Measurements from ENCODE around the gene RNF144A. TPM values are rescaled to one million over a fixed set of nuclear protein-coding genes. Genes with fewer than 3 reads are reported as not detected.
"Not testable (repeated sequence)": the region's sequence is repeated elsewhere in the genome, so short reads cannot be mapped to it uniquely, and the experiment has no call there.

The RNF144A gene
- total and polyA plus RNA-seq, 3 experiments from 2014 or later = 8.3 to 14.9 (median 13.5) TPM

GRCh38 chr2:6993936-6994335 is 76.7 kb downstream of the RNF144A start:
- POLR2A ChIA-PET = no interaction called here
- Mint-ChIP-seq H3K36me3 (peaks cover 10 to 62% (median 18%) of the 10 kb centered on the region in 3 donors), H3K27ac (no peak overlapping the region), H3K4me1 (peaks cover 4 to 21% (median 18%) of the 10 kb centered on the region in 3 donors), H3K4me3 (no peak overlapping the region), H3K27me3 (no peaks in the 10 kb centered on the region), H3K9me3 (peaks cover 0 to 1% (median 0%) of the 10 kb centered on the region in 5 donors)
- no peaks in the 10 kb centered on the region for H3K9me3 ChIP-seq (ENCODE audit: low read length)
- H3K4me3 ChIP-seq (ENCODE audit: low read length) = no peak overlapping the region
- no peaks in the 10 kb centered on the region for H3K27me3 ChIP-seq (ENCODE audit: insufficient read depth, low read length, poor library complexity, severe bottlenecking)
- CTCF ChIA-PET = interaction anchor here (1.3 kb wide), 1 partner anchor 50 kb away, joined by 3 read pairs; no protein-coding TSS in a partner anchor
- no peaks in the 10 kb centered on the region for H3K36me3 ChIP-seq (ENCODE audit: insufficient read depth, low read length)
- H3K27ac ChIP-seq (ENCODE audit: low read depth, low read length) = no peak overlapping the region
- DNase-seq = no peak
- no peaks in the 10 kb centered on the region for H3K4me1 ChIP-seq (ENCODE audit: insufficient read depth, low read length)

- H3K27ac Mint-ChIP-seq = no peak overlapping the region
- H3K4me1 ChIP-seq (ENCODE audit: insufficient read depth, low read length) = no peaks in the 10 kb centered on the region
- DNase-seq = no peak
- no peaks in the 10 kb centered on the region for H3K9me3 ChIP-seq (ENCODE audit: low read length)
- H3K4me3 Mint-ChIP-seq = no peak overlapping the region
- peaks cover 0 to 1% (median 0%) of the 10 kb centered on the region in 5 donors for H3K9me3 Mint-ChIP-seq
- H3K4me1 Mint-ChIP-seq = peaks cover 7 to 28% (median 24%) of the 10 kb centered on the region in 3 donors
- no peak overlapping the region for H3K27ac ChIP-seq (ENCODE audit: low read depth, low read length)
- no peaks in the 10 kb centered on the region for H3K36me3 ChIP-seq (ENCODE audit: insufficient read depth, low read length)
- H3K27me3 Mint-ChIP-seq = no peaks in the 10 kb centered on the region
- ChIA-PET POLR2A (no interaction called here), CTCF (interaction anchor here (1.3 kb wide), 1 partner anchor 49 kb away, joined by 3 read pairs; no protein-coding TSS in a partner anchor)
- no peaks in the 10 kb centered on the region for H3K27me3 ChIP-seq (ENCODE audit: insufficient read depth, low read length, poor library complexity, severe bottlenecking)
- H3K4me3 ChIP-seq (ENCODE audit: low read length) = no peak overlapping the region
- H3K36me3 Mint-ChIP-seq = peaks cover 10 to 60% (median 16%) of the 10 kb centered on the region in 3 donors
These were observed 77.4 kb downstream of the RNF144A start for GRCh38 chr2:6994536-6995128.

GRCh38 chr2:6995391-6996097 is 78.3 kb downstream of the RNF144A start:
- Histone ChIP-seq H3K4me1 (ENCODE audit: insufficient read depth, low read length) (no peaks in the 10 kb centered on the region), H3K9me3 (ENCODE audit: low read length) (no peaks in the 10 kb centered on the region), H3K27ac (ENCODE audit: low read depth, low read length) (no peak overlapping the region), H3K36me3 (ENCODE audit: insufficient read depth, low read length) (no peaks in the 10 kb centered on the region), H3K4me3 (ENCODE audit: low read length) (no peak overlapping the region), H3K27me3 (ENCODE audit: insufficient read depth, low read length, poor library complexity, severe bottlenecking) (no peaks in the 10 kb centered on the region)
- Mint-ChIP-seq H3K36me3 (peaks cover 8 to 59% (median 15%) of the 10 kb centered on the region in 3 donors), H3K9me3 (no peaks in the 10 kb centered on the region), H3K27me3 (no peaks in the 10 kb centered on the region), H3K4me3 (no peak overlapping the region), H3K4me1 (peaks cover 9 to 37% (median 24%) of the 10 kb centered on the region in 3 donors), H3K27ac (no peak overlapping the region)
- POLR2A ChIA-PET = no interaction called here
- CTCF ChIA-PET = no interaction called here
- DNase-seq = no peak

- no peaks in the 10 kb centered on the region for H3K27me3 ChIP-seq (ENCODE audit: insufficient read depth, low read length, poor library complexity, severe bottlenecking)
- no peaks in the 10 kb centered on the region for H3K36me3 ChIP-seq (ENCODE audit: insufficient read depth, low read length)
- ChIA-PET CTCF (interaction anchor here (0.7 to 2.9 kb wide), 4 partner anchors 15 to 171 kb away, joined by 3 to 7 read pairs (median 4); no protein-coding TSS in a partner anchor), POLR2A (no interaction called here)
- Mint-ChIP-seq H3K36me3 (peaks cover 3 to 51% (median 4%) of the 10 kb centered on the region in 3 donors), H3K27ac (peak overlapping the region; percentile 10 to 95 (median 74)), H3K4me1 (peaks cover 9 to 38% (median 23%) of the 10 kb centered on the region in 3 donors), H3K27me3 (no peaks in the 10 kb centered on the region), H3K9me3 (no peaks in the 10 kb centered on the region), H3K4me3 (peak overlapping the region in 1 of 7 donors; percentile 5)
- no peak overlapping the region for H3K27ac ChIP-seq (ENCODE audit: low read depth, low read length)
- no peak overlapping the region for H3K4me3 ChIP-seq (ENCODE audit: low read length)
- H3K9me3 ChIP-seq (ENCODE audit: low read length) = no peaks in the 10 kb centered on the region
- H3K4me1 ChIP-seq (ENCODE audit: insufficient read depth, low read length) = no peaks in the 10 kb centered on the region
- no peak for DNase-seq
These were observed 82.1 kb downstream of the RNF144A start for GRCh38 chr2:6999211-6999877.

- H3K9me3 ChIP-seq (ENCODE audit: low read length); H3K27me3 ChIP-seq (ENCODE audit: insufficient read depth, low read length, poor library complexity, severe bottlenecking); DNase-seq; H3K4me3 Mint-ChIP-seq; H3K4me3 ChIP-seq (ENCODE audit: low read length); H3K36me3 ChIP-seq (ENCODE audit: insufficient read depth, low read length); CTCF ChIA-PET; H3K27ac Mint-ChIP-seq; H3K4me1 ChIP-seq (ENCODE audit: insufficient read depth, low read length); H3K9me3 Mint-ChIP-seq; H3K27me3 Mint-ChIP-seq; POLR2A ChIA-PET; H3K27ac ChIP-seq (ENCODE audit: low read depth, low read length): not testable (repeated sequence)
- H3K4me1 Mint-ChIP-seq = peaks cover 8 to 39% (median 23%) of the 10 kb centered on the region in 3 donors
- H3K36me3 Mint-ChIP-seq = peaks cover 3 to 54% (median 6%) of the 10 kb centered on the region in 3 donors
These were observed 84.2 kb downstream of the RNF144A start for GRCh38 chr2:7001395-7001794.

- no peak for DNase-seq
- Mint-ChIP-seq H3K27me3 (no peaks in the 10 kb centered on the region), H3K27ac (peak overlapping the region in 1 of 8 donors; percentile 76), H3K9me3 (no peaks in the 10 kb centered on the region), H3K4me3 (no peak overlapping the region), H3K4me1 (peaks cover 9 to 36% (median 10%) of the 10 kb centered on the region in 3 donors), H3K36me3 (peaks cover 0 to 64% (median 6%) of the 10 kb centered on the region in 3 donors)
- Histone ChIP-seq H3K4me3 (ENCODE audit: low read length) (no peak overlapping the region), H3K27me3 (ENCODE audit: insufficient read depth, low read length, poor library complexity, severe bottlenecking) (no peaks in the 10 kb centered on the region), H3K27ac (ENCODE audit: low read depth, low read length) (no peak overlapping the region), H3K4me1 (ENCODE audit: insufficient read depth, low read length) (no peaks in the 10 kb centered on the region), H3K9me3 (ENCODE audit: low read length) (no peaks in the 10 kb centered on the region), H3K36me3 (ENCODE audit: insufficient read depth, low read length) (no peaks in the 10 kb centered on the region)
- CTCF ChIA-PET = interaction anchor here (0.9 to 1.8 kb wide), 3 partner anchors 10 to 51 kb away, joined by 3 to 8 read pairs (median 4); no protein-coding TSS in a partner anchor
- POLR2A ChIA-PET = no interaction called here
These were observed 86.7 kb downstream of the RNF144A start for GRCh38 chr2:7003895-7004294.

- Mint-ChIP-seq H3K4me3 (no peak overlapping the region), H3K9me3 (no peaks in the 10 kb centered on the region), H3K4me1 (peaks cover 4 to 33% (median 5%) of the 10 kb centered on the region in 3 donors), H3K36me3 (peaks cover 0 to 63% (median 6%) of the 10 kb centered on the region in 3 donors), H3K27me3 (no peaks in the 10 kb centered on the region), H3K27ac (peak overlapping the region in 1 of 8 donors; percentile 82)
- POLR2A ChIA-PET = no interaction called here
- Histone ChIP-seq H3K27ac (ENCODE audit: low read depth, low read length) (no peak overlapping the region), H3K27me3 (ENCODE audit: insufficient read depth, low read length, poor library complexity, severe bottlenecking) (no peaks in the 10 kb centered on the region), H3K4me3 (ENCODE audit: low read length) (no peak overlapping the region), H3K4me1 (ENCODE audit: insufficient read depth, low read length) (no peaks in the 10 kb centered on the region), H3K9me3 (ENCODE audit: low read length) (no peaks in the 10 kb centered on the region), H3K36me3 (ENCODE audit: insufficient read depth, low read length) (no peaks in the 10 kb centered on the region)
- CTCF ChIA-PET = interaction anchor here (0.9 kb wide), 1 partner anchor 52 kb away, joined by 3 read pairs; no protein-coding TSS in a partner anchor
- DNase-seq = no peak
These were observed 87.4 kb downstream of the RNF144A start for GRCh38 chr2:7004636-7005035.

- POLR2A ChIA-PET = no interaction called here
- H3K27ac ChIP-seq (ENCODE audit: low read depth, low read length) = no peak overlapping the region
- peak overlapping the region in 1 of 8 donors; percentile 55 for H3K27ac Mint-ChIP-seq
- peaks cover 0 to 56% (median 5%) of the 10 kb centered on the region in 3 donors for H3K36me3 Mint-ChIP-seq
- no peak overlapping the region for H3K4me3 ChIP-seq (ENCODE audit: low read length)
- H3K36me3 ChIP-seq (ENCODE audit: insufficient read depth, low read length) = no peaks in the 10 kb centered on the region
- DNase-seq = no peak
- H3K27me3 Mint-ChIP-seq = no peaks in the 10 kb centered on the region
- H3K27me3 ChIP-seq (ENCODE audit: insufficient read depth, low read length, poor library complexity, severe bottlenecking) = no peaks in the 10 kb centered on the region
- CTCF ChIA-PET = no interaction called here
- no peak overlapping the region for H3K4me3 Mint-ChIP-seq
- no peaks in the 10 kb centered on the region for H3K9me3 ChIP-seq (ENCODE audit: low read length)
- H3K4me1 ChIP-seq (ENCODE audit: insufficient read depth, low read length) = no peaks in the 10 kb centered on the region
- peaks cover 2 to 31% (median 5%) of the 10 kb centered on the region in 3 donors for H3K4me1 Mint-ChIP-seq
- no peaks in the 10 kb centered on the region for H3K9me3 Mint-ChIP-seq
These were observed 90.3 kb downstream of the RNF144A start for GRCh38 chr2:7007488-7007845.

Measured in CD8-positive, alpha-beta memory T cell (primary cell).